ENCODE results near the gene KCNK7. TPM values are rescaled to one million over a fixed set of nuclear protein-coding genes. Genes with fewer than 3 reads are reported as not detected.

KCNK7 gene
- total and polyA plus RNA-seq, 4 donors: 0.46 to 2.8 (median 1.3) TPM

DNA sequence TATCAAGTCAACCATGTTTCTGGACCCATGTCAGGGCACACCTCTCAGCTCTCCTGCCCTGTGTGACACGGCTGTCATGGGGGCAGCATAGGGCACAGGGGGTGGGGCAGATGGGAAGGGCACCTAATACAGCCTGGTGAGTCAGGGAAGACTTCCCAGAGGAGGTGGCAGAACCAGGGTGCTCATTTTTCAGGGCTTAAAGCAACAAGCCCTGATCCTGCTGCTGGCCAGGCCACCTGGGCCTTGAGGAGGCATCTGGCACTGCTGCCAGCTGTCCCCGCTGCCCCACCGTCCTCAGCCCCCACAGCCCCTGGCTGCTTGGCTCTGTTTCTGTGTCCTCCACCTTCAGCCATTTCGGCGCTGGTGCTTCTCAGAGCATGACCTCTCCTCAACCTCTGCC, 14.1 kb upstream of the KCNK7 start:
- peak overlapping the region in 1 of 2 donors; percentile 6 for H3K27ac ChIP-seq (ENCODE audit: low read depth in 1 of 2, low read length in 1 of 2)
- no peaks in the 10 kb centered on the region for H3K27me3 ChIP-seq (ENCODE audit: control insufficient read depth in 3 of 3, insufficient read depth in 3 of 3, low read length in 2 of 3)
- peaks cover 0 to 52% (median 20%) of the 10 kb centered on the region in 4 donors for H3K36me3 ChIP-seq (ENCODE audit: control insufficient read depth in 4 of 4, insufficient read depth in 4 of 4, low read length in 4 of 4)
- 81 to 84% methylated on average over 5 of the region's 5 CpGs for WGBS, 2 donors
- DNase-seq: no peak
- no peak for ATAC-seq (ENCODE audit: insufficient read depth, low FRiP score)
- H3K4me3 ChIP-seq: no peak overlapping the region
- no peaks in the 10 kb centered on the region for H3K9me3 ChIP-seq (ENCODE audit: control insufficient read depth in 4 of 4, insufficient read depth in 3 of 4, low read length in 3 of 4)
- H3K9ac ChIP-seq (ENCODE audit: insufficient read depth in 1 of 2, low read length in 2 of 2): no peak overlapping the region
- peaks cover 3 to 45% (median 7%) of the 10 kb centered on the region in 5 donors for H3K4me1 ChIP-seq (ENCODE audit: control insufficient read depth in 5 of 5, insufficient read depth in 5 of 5, low read length in 5 of 5)
- TF ChIP-seq, protein P1, sequence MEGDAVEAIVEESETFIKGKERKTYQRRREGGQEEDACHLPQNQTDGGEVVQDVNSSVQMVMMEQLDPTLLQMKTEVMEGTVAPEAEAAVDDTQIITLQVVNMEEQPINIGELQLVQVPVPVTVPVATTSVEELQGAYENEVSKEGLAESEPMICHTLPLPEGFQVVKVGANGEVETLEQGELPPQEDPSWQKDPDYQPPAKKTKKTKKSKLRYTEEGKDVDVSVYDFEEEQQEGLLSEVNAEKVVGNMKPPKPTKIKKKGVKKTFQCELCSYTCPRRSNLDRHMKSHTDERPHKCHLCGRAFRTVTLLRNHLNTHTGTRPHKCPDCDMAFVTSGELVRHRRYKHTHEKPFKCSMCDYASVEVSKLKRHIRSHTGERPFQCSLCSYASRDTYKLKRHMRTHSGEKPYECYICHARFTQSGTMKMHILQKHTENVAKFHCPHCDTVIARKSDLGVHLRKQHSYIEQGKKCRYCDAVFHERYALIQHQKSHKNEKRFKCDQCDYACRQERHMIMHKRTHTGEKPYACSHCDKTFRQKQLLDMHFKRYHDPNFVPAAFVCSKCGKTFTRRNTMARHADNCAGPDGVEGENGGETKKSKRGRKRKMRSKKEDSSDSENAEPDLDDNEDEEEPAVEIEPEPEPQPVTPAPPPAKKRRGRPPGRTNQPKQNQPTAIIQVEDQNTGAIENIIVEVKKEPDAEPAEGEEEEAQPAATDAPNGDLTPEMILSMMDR (IDR thresholded peaks at IDR 0.05; ENCODE audit: control extremely low read depth, extremely low read depth): no peak

- TF ChIP-seq, protein P1 (IDR thresholded peaks at IDR 0.05; ENCODE audit: control extremely low read depth, extremely low read depth): no peak
- Histone ChIP-seq H3K9me3 (ENCODE audit: control insufficient read depth in 4 of 4, insufficient read depth in 3 of 4, low read length in 3 of 4) (no peaks in the 10 kb centered on the region), H3K4me3 (no peak overlapping the region), H3K9ac (ENCODE audit: insufficient read depth in 1 of 2, low read length in 2 of 2) (no peak overlapping the region), H3K27me3 (ENCODE audit: control insufficient read depth in 3 of 3, insufficient read depth in 3 of 3, low read length in 2 of 3) (no peaks in the 10 kb centered on the region), H3K36me3 (ENCODE audit: control insufficient read depth in 4 of 4, insufficient read depth in 4 of 4, low read length in 4 of 4) (peaks cover 4 to 57% (median 24%) of the 10 kb centered on the region in 4 donors), H3K27ac (ENCODE audit: low read depth in 1 of 2, low read length in 1 of 2) (no peak overlapping the region), H3K4me1 (ENCODE audit: control insufficient read depth in 5 of 5, insufficient read depth in 5 of 5, low read length in 5 of 5) (peaks cover 3 to 45% (median 7%) of the 10 kb centered on the region in 5 donors)
- ATAC-seq (ENCODE audit: insufficient read depth, low FRiP score) (no peak), DNase-seq (no peak)
- 46 to 69% methylated on average over 3 of the region's 3 CpGs for WGBS, 2 donors
These were observed 13.6 kb upstream of the KCNK7 start for GRCh38 chr11:65609229-65609628.

- H3K4me1 ChIP-seq (ENCODE audit: control insufficient read depth in 5 of 5, insufficient read depth in 5 of 5, low read length in 5 of 5): peaks cover 0 to 39% (median 7%) of the 10 kb centered on the region in 5 donors
- peaks cover 4 to 61% (median 33%) of the 10 kb centered on the region in 4 donors for H3K36me3 ChIP-seq (ENCODE audit: control insufficient read depth in 4 of 4, insufficient read depth in 4 of 4, low read length in 4 of 4)
- no peak overlapping the region for H3K9ac ChIP-seq (ENCODE audit: insufficient read depth in 1 of 2, low read length in 2 of 2)
- no peaks in the 10 kb centered on the region for H3K9me3 ChIP-seq (ENCODE audit: control insufficient read depth in 4 of 4, insufficient read depth in 3 of 4, low read length in 3 of 4)
- no peak for ATAC-seq (ENCODE audit: insufficient read depth, low FRiP score)
- 85 to 91% methylated on average over 37 of the region's 37 CpGs for WGBS, 2 donors
- no peak overlapping the region for H3K4me3 ChIP-seq
- H3K27me3 ChIP-seq (ENCODE audit: control insufficient read depth in 3 of 3, insufficient read depth in 3 of 3, low read length in 2 of 3): no peaks in the 10 kb centered on the region
- no peak for DNase-seq
- H3K27ac ChIP-seq (ENCODE audit: low read depth in 1 of 2, low read length in 1 of 2): peak overlapping the region in 1 of 2 donors; percentile 20
- TF ChIP-seq, protein P1 (IDR thresholded peaks at IDR 0.05; ENCODE audit: control extremely low read depth, extremely low read depth): no peak
These were observed 12.2 kb upstream of the KCNK7 start for GRCh38 chr11:65607614-65608426.
